ENCODE data around the gene ZC2HC1C.

DNA sequence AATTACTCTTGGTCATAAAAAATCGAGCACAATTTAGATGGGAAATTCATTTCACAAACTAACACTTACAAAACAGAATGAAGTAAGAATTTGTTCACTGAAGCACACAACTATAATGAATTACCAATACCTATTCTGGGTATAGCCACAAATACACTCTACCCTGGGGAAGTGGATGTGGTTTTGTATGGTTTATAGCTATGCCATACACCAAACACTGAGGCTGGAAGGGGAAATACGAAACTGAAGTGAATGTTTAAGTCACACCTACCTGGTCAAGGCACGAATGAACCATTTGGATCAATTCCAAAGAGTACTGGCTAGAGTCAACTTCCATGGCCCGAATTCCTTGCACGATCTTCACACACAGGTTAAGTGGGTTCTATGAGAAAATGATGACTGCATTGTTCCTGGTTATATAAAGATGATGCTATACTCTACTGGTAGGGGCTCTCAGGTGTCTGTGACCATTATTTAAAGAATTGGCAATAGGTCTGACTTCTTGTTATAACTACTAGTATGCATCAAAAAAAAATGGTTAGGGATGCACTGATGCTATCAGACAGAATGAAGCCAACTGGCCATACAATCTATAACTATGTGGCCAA lies 44.6 kb downstream of the ZC2HC1C start:
- TF ChIP-seq CAMTA2 (CRISPR knock-in tag; conservative IDR thresholded peaks at IDR 0.05): no peak
- TF ChIP-seq, protein P1, sequence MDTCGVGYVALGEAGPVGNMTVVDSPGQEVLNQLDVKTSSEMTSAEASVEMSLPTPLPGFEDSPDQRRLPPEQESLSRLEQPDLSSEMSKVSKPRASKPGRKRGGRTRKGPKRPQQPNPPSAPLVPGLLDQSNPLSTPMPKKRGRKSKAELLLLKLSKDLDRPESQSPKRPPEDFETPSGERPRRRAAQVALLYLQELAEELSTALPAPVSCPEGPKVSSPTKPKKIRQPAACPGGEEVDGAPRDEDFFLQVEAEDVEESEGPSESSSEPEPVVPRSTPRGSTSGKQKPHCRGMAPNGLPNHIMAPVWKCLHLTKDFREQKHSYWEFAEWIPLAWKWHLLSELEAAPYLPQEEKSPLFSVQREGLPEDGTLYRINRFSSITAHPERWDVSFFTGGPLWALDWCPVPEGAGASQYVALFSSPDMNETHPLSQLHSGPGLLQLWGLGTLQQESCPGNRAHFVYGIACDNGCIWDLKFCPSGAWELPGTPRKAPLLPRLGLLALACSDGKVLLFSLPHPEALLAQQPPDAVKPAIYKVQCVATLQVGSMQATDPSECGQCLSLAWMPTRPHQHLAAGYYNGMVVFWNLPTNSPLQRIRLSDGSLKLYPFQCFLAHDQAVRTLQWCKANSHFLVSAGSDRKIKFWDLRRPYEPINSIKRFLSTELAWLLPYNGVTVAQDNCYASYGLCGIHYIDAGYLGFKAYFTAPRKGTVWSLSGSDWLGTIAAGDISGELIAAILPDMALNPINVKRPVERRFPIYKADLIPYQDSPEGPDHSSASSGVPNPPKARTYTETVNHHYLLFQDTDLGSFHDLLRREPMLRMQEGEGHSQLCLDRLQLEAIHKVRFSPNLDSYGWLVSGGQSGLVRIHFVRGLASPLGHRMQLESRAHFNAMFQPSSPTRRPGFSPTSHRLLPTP (IDR thresholded peaks at IDR 0.05; ENCODE audit: borderline replicate concordance, extremely low read depth, insufficient read length): no peak
- TF ChIP-seq MAZ (CRISPR knock-in tag; conservative IDR thresholded peaks at IDR 0.05 in 1 of 2, IDR thresholded peaks at IDR 0.05 in 1 of 2): no peak
- TF ChIP-seq, protein P2, sequence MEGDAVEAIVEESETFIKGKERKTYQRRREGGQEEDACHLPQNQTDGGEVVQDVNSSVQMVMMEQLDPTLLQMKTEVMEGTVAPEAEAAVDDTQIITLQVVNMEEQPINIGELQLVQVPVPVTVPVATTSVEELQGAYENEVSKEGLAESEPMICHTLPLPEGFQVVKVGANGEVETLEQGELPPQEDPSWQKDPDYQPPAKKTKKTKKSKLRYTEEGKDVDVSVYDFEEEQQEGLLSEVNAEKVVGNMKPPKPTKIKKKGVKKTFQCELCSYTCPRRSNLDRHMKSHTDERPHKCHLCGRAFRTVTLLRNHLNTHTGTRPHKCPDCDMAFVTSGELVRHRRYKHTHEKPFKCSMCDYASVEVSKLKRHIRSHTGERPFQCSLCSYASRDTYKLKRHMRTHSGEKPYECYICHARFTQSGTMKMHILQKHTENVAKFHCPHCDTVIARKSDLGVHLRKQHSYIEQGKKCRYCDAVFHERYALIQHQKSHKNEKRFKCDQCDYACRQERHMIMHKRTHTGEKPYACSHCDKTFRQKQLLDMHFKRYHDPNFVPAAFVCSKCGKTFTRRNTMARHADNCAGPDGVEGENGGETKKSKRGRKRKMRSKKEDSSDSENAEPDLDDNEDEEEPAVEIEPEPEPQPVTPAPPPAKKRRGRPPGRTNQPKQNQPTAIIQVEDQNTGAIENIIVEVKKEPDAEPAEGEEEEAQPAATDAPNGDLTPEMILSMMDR (IDR thresholded peaks at IDR 0.05 in 2 of 3, conservative IDR thresholded peaks at IDR 0.05 in 1 of 3; ENCODE audit: insufficient read depth in 2 of 3, low read depth in 1 of 3, low read length in 3 of 3): no peak
- TF ChIP-seq ZFX (CRISPR knock-in tag; IDR thresholded peaks at IDR 0.05): no peak
- TF ChIP-seq NFE2L1 (tag; IDR thresholded peaks at IDR 0.05; ENCODE audit: borderline replicate concordance, low read depth): no peak
- TF ChIP-seq, protein P3, sequence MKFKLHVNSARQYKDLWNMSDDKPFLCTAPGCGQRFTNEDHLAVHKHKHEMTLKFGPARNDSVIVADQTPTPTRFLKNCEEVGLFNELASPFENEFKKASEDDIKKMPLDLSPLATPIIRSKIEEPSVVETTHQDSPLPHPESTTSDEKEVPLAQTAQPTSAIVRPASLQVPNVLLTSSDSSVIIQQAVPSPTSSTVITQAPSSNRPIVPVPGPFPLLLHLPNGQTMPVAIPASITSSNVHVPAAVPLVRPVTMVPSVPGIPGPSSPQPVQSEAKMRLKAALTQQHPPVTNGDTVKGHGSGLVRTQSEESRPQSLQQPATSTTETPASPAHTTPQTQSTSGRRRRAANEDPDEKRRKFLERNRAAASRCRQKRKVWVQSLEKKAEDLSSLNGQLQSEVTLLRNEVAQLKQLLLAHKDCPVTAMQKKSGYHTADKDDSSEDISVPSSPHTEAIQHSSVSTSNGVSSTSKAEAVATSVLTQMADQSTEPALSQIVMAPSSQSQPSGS (CRISPR knock-in tag; IDR thresholded peaks at IDR 0.05): no peak
- TF ChIP-seq, protein P4, sequence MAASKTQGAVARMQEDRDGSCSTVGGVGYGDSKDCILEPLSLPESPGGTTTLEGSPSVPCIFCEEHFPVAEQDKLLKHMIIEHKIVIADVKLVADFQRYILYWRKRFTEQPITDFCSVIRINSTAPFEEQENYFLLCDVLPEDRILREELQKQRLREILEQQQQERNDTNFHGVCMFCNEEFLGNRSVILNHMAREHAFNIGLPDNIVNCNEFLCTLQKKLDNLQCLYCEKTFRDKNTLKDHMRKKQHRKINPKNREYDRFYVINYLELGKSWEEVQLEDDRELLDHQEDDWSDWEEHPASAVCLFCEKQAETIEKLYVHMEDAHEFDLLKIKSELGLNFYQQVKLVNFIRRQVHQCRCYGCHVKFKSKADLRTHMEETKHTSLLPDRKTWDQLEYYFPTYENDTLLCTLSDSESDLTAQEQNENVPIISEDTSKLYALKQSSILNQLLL (CRISPR knock-in tag; IDR thresholded peaks at IDR 0.05; ENCODE audit: borderline replicate concordance): no peak
- TF ChIP-seq MYC (IDR thresholded peaks at IDR 0.05; ENCODE audit: low read depth, low read length): no peak
- TF ChIP-seq MYC (CRISPR knock-in tag; IDR thresholded peaks at IDR 0.05; ENCODE audit: borderline replicate concordance, low read depth): no peak
- TF ChIP-seq SIN3A (IDR thresholded peaks at IDR 0.05; ENCODE audit: borderline replicate concordance in 2 of 2, control insufficient read depth in 1 of 2, low read depth in 2 of 2, low read length in 2 of 2): no peak
- TF ChIP-seq EZH2 (IDR thresholded peaks at IDR 0.05; ENCODE audit: borderline replicate concordance, low read depth, low read length): no peak
- no peak for TF ChIP-seq BCOR (IDR thresholded peaks at IDR 0.05)
- TF ChIP-seq RFX5 (IDR thresholded peaks at IDR 0.05; ENCODE audit: low read depth, low read length): no peak
- no peak for TF ChIP-seq SETDB1 (IDR thresholded peaks at IDR 0.05; ENCODE audit: low read length)

Measured in K562 (cell line).